Neural cell (in vitro differentiated cells): ENCODE data around the gene APBB1IP.

Experiments used
- POLR2AphosphoS5 ChIP-seq: IDR thresholded peaks from 2 replicates; pipeline ENCODE4 v1.6.1; 2012
- RAD21 ChIP-seq: fragments of 450-650 bp; conservative IDR thresholded peaks from 2 replicates; pipeline ENCODE4 v1.6.1; 2014; ENCODE audit warnings: antibody characterized with exemption, mild to moderate bottlenecking, moderate library complexity
- TF ChIP-seq, protein P1 (sequence below): fragments of 450-650 bp; IDR thresholded peaks from 2 replicates; pipeline ENCODE4 v1.5.1; 2014; ENCODE audit warnings: antibody characterized with exemption, mild to moderate bottlenecking, moderate library complexity; ENCODE audit not compliant: poor library complexity, severe bottlenecking

DNA sequence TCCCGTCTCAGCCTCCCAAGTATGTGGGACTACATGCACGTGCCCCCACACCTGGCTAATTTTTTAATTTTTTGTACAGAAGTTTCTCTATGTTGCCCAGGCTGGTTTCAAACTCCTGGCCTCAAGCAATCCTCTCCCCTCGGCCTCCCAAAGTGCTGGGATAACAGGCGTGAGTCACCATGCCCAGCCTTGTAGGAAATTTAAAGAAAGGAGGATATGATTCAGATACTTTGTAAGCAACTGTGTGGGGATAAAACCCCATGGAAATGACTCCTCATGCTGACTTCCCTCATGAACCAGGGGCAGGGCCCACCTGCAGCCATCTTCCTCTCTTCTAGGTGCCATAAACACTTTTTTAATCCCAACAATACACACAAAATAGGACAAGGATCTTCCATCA, 50.2 kb downstream of the APBB1IP start:
- TF ChIP-seq, protein P1, sequence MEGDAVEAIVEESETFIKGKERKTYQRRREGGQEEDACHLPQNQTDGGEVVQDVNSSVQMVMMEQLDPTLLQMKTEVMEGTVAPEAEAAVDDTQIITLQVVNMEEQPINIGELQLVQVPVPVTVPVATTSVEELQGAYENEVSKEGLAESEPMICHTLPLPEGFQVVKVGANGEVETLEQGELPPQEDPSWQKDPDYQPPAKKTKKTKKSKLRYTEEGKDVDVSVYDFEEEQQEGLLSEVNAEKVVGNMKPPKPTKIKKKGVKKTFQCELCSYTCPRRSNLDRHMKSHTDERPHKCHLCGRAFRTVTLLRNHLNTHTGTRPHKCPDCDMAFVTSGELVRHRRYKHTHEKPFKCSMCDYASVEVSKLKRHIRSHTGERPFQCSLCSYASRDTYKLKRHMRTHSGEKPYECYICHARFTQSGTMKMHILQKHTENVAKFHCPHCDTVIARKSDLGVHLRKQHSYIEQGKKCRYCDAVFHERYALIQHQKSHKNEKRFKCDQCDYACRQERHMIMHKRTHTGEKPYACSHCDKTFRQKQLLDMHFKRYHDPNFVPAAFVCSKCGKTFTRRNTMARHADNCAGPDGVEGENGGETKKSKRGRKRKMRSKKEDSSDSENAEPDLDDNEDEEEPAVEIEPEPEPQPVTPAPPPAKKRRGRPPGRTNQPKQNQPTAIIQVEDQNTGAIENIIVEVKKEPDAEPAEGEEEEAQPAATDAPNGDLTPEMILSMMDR = no peak
- TF ChIP-seq POLR2AphosphoS5 (no peak), RAD21 (no peak)
